HEK293 (cell line): ENCODE data around the gene SPRED3.

Experiments used
- CTCF ChIA-PET: fragments of 350-600 bp; formaldehyde crosslinking; extraction: SDS; loops from one replicate; lab custom pipeline; 2021; ENCODE audit warnings: antibody characterized with exemption; lab: Yijun Ruan, JAX
- POLR2A ChIA-PET: fragments of 300-600 bp; formaldehyde crosslinking; extraction: SDS; loops from one replicate; lab custom pipeline; 2020; ENCODE audit warnings: antibody characterized with exemption, inconsistent platforms; lab: Yijun Ruan, JAX
- H3K27ac ChIP-seq: fragments of 200-500 bp; sonication (Bioruptor generic); 2 replicates; pipeline ENCODE4 v1.5.1; 2014; ENCODE audit warnings: low read depth, low read length, control low read depth, inconsistent platforms; ENCODE audit errors: extremely low read depth
- H3K36me3 ChIP-seq, 2 experiments: fragments of 200-500 bp in 1 of 2; sonication (Bioruptor generic) in 1 of 2; 1 replicate in 1 of 2; 2 replicates in 1 of 2; pipeline ENCODE4 v1.5.1; 2014 to 2017; ENCODE audit warnings: inconsistent platforms in 2 of 2, low read length in 2 of 2; ENCODE audit not compliant: control insufficient read depth in 2 of 2, insufficient read depth in 1 of 2
- H3K4me1 ChIP-seq: fragments of 200-500 bp; sonication (Bioruptor generic); 2 replicates; pipeline ENCODE4 v1.5.1; 2014; ENCODE audit warnings: mild to moderate bottlenecking, low read length, inconsistent platforms; ENCODE audit not compliant: control insufficient read depth, insufficient read depth
- H3K4me3 ChIP-seq: 2 replicates; pipeline ENCODE4 v1.5.1; 2011; ENCODE audit warnings: low read depth, mild to moderate bottlenecking, control low read depth, low read length, moderate library complexity
- H3K9me3 ChIP-seq: fragments of 200-500 bp; sonication (Bioruptor generic); 2 replicates; pipeline ENCODE4 v1.5.1; 2014; ENCODE audit warnings: low read depth, low read length, inconsistent platforms; ENCODE audit not compliant: control insufficient read depth, insufficient read depth
- GFI1B ChIP-seq: fragments of 450-650 bp; formaldehyde crosslinking; IDR thresholded peaks from 2 replicates; pipeline ENCODE4 v1.5.1; 2016; ENCODE audit warnings: missing biosample characterization, missing genetic modification characterization
- GLI4 ChIP-seq: fragments of 450-650 bp; formaldehyde crosslinking; IDR thresholded peaks from 2 replicates; pipeline ENCODE4 v1.5.1; 2016; ENCODE audit warnings: missing biosample characterization, missing genetic modification characterization
- IKZF3 ChIP-seq: fragments of 450-650 bp; IDR thresholded peaks from 2 replicates; pipeline ENCODE4 v1.5.0; 2018; ENCODE audit warnings: missing biosample characterization, mild to moderate bottlenecking, missing genetic modification characterization, moderate library complexity
- MYNN ChIP-seq: fragments of 450-650 bp; formaldehyde crosslinking; IDR thresholded peaks from 2 replicates; pipeline ENCODE4 v1.5.1; 2016; ENCODE audit warnings: missing biosample characterization, missing genetic modification characterization, borderline replicate concordance
- RBAK ChIP-seq: fragments of 450-650 bp; formaldehyde crosslinking; IDR thresholded peaks from 2 replicates; pipeline ENCODE4 v1.5.1; 2016; ENCODE audit warnings: missing biosample characterization, missing genetic modification characterization
- ZFP69B ChIP-seq: fragments of 450-650 bp; formaldehyde crosslinking; IDR thresholded peaks from 2 replicates; pipeline ENCODE4 v1.5.1; 2016; ENCODE audit warnings: missing biosample characterization, missing genetic modification characterization
- ZNF121 ChIP-seq: fragments of 450-650 bp; formaldehyde crosslinking; IDR thresholded peaks from 2 replicates; pipeline ENCODE4 v1.5.1; 2016; ENCODE audit warnings: missing biosample characterization, missing genetic modification characterization
- ZNF148 ChIP-seq: fragments of 450-650 bp; formaldehyde crosslinking; IDR thresholded peaks from 2 replicates; pipeline ENCODE4 v1.5.0; 2017; ENCODE audit warnings: missing biosample characterization, missing genetic modification characterization, borderline replicate concordance
- ZNF223 ChIP-seq: fragments of 450-650 bp; formaldehyde crosslinking; IDR thresholded peaks from 2 replicates; pipeline ENCODE4 v1.5.1; 2016; ENCODE audit warnings: missing biosample characterization, missing genetic modification characterization
- ZNF23 ChIP-seq: fragments of 450-650 bp; formaldehyde crosslinking; IDR thresholded peaks from 2 replicates; pipeline ENCODE4 v1.5.1; 2016; ENCODE audit warnings: missing biosample characterization, missing genetic modification characterization, borderline replicate concordance
- ZNF280D ChIP-seq: fragments of 450-650 bp; formaldehyde crosslinking; IDR thresholded peaks from 2 replicates; pipeline ENCODE4 v1.5.1; 2016; ENCODE audit warnings: missing biosample characterization, missing genetic modification characterization
- ZNF560 ChIP-seq: fragments of 450-650 bp; formaldehyde crosslinking; IDR thresholded peaks from 2 replicates; pipeline ENCODE4 v1.5.1; 2017; ENCODE audit warnings: missing biosample characterization, missing genetic modification characterization, borderline replicate concordance
- ZSCAN5A ChIP-seq: fragments of 450-650 bp; formaldehyde crosslinking; IDR thresholded peaks from 2 replicates; pipeline ENCODE4 v1.5.1; 2016; ENCODE audit warnings: missing biosample characterization, missing genetic modification characterization
- TF ChIP-seq, protein P1 (sequence below): fragments of 450-650 bp; IDR thresholded peaks from 2 replicates; pipeline ENCODE4 v1.5.1; 2018; ENCODE audit warnings: missing biosample characterization, mild to moderate bottlenecking, missing genetic modification characterization

Gene SPRED3

GRCh38 chr19:38429055-38429810 is 40.7 kb downstream of the SPRED3 start:
- ChIA-PET POLR2A (no interaction called here), CTCF (interaction anchor here (0.8 kb wide), 1 partner anchor 27 kb away, joined by 3 read pairs; the partner anchor contains the start of gene FAM98C)
- no peaks in the 10 kb centered on the region for H3K9me3 ChIP-seq
- no peaks in the 10 kb centered on the region; a peak in 1 of 3 replicates for H3K36me3 ChIP-seq
- peaks cover 2% of the 10 kb centered on the region; the same call in 1 of the 2 replicates for H3K4me1 ChIP-seq
- no peak overlapping the region for H3K27ac ChIP-seq
- no peak overlapping the region for H3K4me3 ChIP-seq
- TF ChIP-seq ZNF560 (tag by site-specific recombination) (no peak), MYNN (tag by site-specific recombination) (no peak), GFI1B (tag by site-specific recombination) (no peak), ZNF280D (tag by site-specific recombination) (no peak), RBAK (tag by site-specific recombination) (no peak), ZSCAN5A (tag by site-specific recombination) (no peak)

DNA sequence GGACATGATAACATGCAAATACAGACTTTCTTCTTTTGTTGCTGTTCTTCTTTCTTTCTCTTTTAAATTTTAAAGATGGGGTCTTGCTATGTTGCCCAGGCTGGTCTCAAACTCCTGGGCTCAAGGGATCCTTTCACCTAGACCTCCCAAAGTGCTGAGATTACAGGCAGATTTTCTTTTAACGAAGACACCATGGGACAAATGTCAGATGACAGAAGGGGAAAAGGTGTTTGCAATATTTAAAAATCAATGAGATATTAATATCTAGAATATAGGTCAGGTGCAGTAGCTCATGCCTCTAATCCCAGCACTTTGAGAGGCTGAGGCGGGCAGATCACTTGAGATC is 41.3 kb downstream of the SPRED3 start:
- no peak overlapping the region for H3K27ac ChIP-seq
- CTCF ChIA-PET = interaction anchor here (0.7 kb wide), 1 partner anchor 49 kb away, joined by 3 read pairs; no protein-coding TSS in a partner anchor
- POLR2A ChIA-PET = no interaction called here

More for the DNA sequence above, 41.3 kb downstream of the SPRED3 start:
- H3K4me3 ChIP-seq = no peak overlapping the region
- no peaks in the 10 kb centered on the region; a peak in 1 of 3 replicates for H3K36me3 ChIP-seq
- H3K9me3 ChIP-seq = no peaks in the 10 kb centered on the region
- TF ChIP-seq GLI4 (no peak), ZNF223 (tag by site-specific recombination) (no peak), ZFP69B (tag by site-specific recombination) (no peak), ZNF121 (tag by site-specific recombination) (peak; percentile 96), IKZF3 (tag by site-specific recombination) (no peak), ZNF23 (tag by site-specific recombination) (no peak), ZNF148 (tag by site-specific recombination) (no peak)
- TF ChIP-seq, protein P1, sequence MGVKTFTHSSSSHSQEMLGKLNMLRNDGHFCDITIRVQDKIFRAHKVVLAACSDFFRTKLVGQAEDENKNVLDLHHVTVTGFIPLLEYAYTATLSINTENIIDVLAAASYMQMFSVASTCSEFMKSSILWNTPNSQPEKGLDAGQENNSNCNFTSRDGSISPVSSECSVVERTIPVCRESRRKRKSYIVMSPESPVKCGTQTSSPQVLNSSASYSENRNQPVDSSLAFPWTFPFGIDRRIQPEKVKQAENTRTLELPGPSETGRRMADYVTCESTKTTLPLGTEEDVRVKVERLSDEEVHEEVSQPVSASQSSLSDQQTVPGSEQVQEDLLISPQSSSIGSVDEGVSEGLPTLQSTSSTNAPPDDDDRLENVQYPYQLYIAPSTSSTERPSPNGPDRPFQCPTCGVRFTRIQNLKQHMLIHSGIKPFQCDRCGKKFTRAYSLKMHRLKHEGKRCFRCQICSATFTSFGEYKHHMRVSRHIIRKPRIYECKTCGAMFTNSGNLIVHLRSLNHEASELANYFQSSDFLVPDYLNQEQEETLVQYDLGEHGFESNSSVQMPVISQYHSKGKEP (tag by site-specific recombination) = no peak
- peaks cover 8% of the 10 kb centered on the region for H3K4me1 ChIP-seq
